NCI-H2029 treated with DMSO at 0.1 percent for 48 hours (cell line): ENCODE results near the gene HDAC4.

Experiments
- DNase-seq: peaks from one replicate; lab custom pipeline; 2025; lab: John Stamatoyannopoulos, UW

Gene HDAC4

GRCh38 chr2:239105234-239105633 is 295.6 kb downstream of the HDAC4 start:
- DNase-seq: no peak

GRCh38 chr2:239104800-239105199 is 296.0 kb downstream of the HDAC4 start:
- DNase-seq: no peak

GRCh38 chr2:239103125-239104098 is 297.4 kb downstream of the HDAC4 start:
- DNase-seq: no peak

GRCh38 chr2:239102266-239102665 is 298.6 kb downstream of the HDAC4 start:
- DNase-seq: no peak

GRCh38 chr2:239101807-239102206 is 299.0 kb downstream of the HDAC4 start:
- DNase-seq: no peak

GRCh38 chr2:239101071-239101470 is 299.7 kb downstream of the HDAC4 start:
- no peak for DNase-seq

- no peak for DNase-seq
Observed at GRCh38 chr2:239099474-239099873, 301.3 kb downstream of the HDAC4 start.

- DNase-seq: no peak
Observed at GRCh38 chr2:239098288-239098970, 302.4 kb downstream of the HDAC4 start.

- DNase-seq: no peak
Observed at GRCh38 chr2:239097428-239097696, 303.5 kb downstream of the HDAC4 start.

- no peak for DNase-seq
Observed at GRCh38 chr2:239096676-239097427, 304.0 kb downstream of the HDAC4 start.

GRCh38 chr2:239095460-239096081 is 305.2 kb downstream of the HDAC4 start:
- no peak for DNase-seq

- no peak for DNase-seq
Observed at GRCh38 chr2:239094867-239095266, 306.0 kb downstream of the HDAC4 start.

- no peak for DNase-seq
Observed at GRCh38 chr2:239093952-239094351, 306.9 kb downstream of the HDAC4 start.

- no peak for DNase-seq
Observed at GRCh38 chr2:239093542-239093941, 307.3 kb downstream of the HDAC4 start.

GRCh38 chr2:239092571-239093294 is 308.1 kb downstream of the HDAC4 start:
- no peak for DNase-seq

GRCh38 chr2:239089884-239090283 is 310.9 kb downstream of the HDAC4 start:
- no peak for DNase-seq

- DNase-seq: no peak
Observed at GRCh38 chr2:239087046-239087710, 313.6 kb downstream of the HDAC4 start.

- DNase-seq: no peak
Observed at GRCh38 chr2:239086325-239087020, 314.3 kb downstream of the HDAC4 start.

GRCh38 chr2:239085201-239085992 is 315.4 kb downstream of the HDAC4 start:
- no peak for DNase-seq

GRCh38 chr2:239084007-239084406 is 316.8 kb downstream of the HDAC4 start:
- DNase-seq: no peak
